GM12892 (cell line): ENCODE measurements around the gene CAPN12.

ENCODE experiments used
- POLR2AphosphoS5 ChIP-seq: IDR thresholded peaks from 2 replicates; pipeline ENCODE4 v1.6.1; 2011; ENCODE audit warnings: low read depth, low read length, control low read depth
- TAF1 ChIP-seq: IDR thresholded peaks from 2 replicates; pipeline ENCODE4 v1.6.1; 2011; ENCODE audit warnings: low read depth, mild to moderate bottlenecking, control low read depth, low read length, borderline replicate concordance

- TF ChIP-seq POLR2AphosphoS5 (no peak), TAF1 (no peak)
Measured at GRCh38 chr19:38726761-38727301, 17.4 kb downstream of the CAPN12 start.
